NCI-H1436 treated with DMSO at 0.1 percent for 48 hours (cell line): ENCODE measurements around the gene FCAMR.

Experiments used
- DNase-seq: peaks from one replicate; lab custom pipeline; 2025; lab: John Stamatoyannopoulos, UW

The FCAMR gene

GRCh38 chr1:206909883-206910318, 60.4 kb downstream of the FCAMR start:
- no peak for DNase-seq

DNA sequence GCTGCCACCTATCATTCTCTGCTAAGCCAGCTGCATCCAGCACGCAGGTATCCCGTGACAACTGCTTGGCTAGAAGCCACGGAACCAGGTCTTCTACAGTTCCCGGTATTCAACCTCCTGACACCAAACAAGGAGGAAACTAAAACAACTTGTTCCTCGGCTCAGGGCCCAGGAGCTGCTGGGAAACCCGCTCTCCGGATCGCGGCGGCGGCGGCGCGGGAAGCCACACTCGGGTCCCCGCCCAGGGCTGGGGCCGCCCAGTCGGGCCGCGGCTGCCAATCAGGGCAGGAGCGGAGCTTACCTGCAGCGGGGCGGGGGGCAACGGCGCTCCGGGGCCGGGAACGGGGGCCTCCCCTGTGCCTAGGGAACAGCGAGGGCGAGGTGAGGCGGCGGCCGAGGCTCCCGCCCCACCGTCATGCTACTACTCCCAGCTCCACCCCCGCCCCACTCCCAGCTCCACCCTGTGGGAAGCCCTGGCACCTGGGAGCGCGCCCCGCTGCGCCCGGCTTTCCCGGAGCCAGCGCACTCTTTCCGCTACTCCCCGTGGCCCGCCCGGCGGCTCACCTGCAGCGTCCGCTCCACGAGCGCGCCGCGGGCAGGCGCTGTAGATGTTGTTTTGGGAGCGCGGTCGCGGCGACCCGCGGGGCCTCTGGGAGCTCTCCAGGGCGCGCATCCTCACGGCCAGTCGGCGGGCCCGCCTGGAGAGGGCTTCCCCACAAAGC, 60.9 kb downstream of the FCAMR start:
- peak; percentile 49 for DNase-seq

DNA sequence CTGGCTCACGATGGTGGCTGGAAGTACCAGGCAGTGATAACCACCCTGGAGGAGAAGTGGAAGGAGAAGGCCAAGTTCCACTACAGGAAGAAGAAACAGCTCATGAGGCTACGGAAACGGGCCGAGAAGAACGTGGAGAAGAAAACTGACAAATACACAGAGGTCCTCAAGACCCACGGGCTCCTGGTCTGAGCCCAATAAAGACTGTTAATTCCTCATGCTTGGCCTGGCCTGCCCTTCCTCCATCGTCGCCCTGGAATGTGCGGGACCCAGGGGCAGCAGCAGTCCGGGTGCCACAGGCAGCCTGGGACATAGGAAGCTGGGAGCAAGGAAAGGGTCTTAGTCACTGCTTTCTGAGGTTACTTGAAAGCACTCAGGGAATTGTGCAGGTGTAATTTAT, 62.2 kb downstream of the FCAMR start:
- no peak for DNase-seq
